Upper lobe of left lung (tissue), 4 donors: ENCODE measurements around the gene VPS39.

Experiments used
- CTCF ChIP-seq, 6 experiments: fragments of 450-650 bp in 4 of 6; fragments of 200-600 bp in 2 of 6; sonication (generic) in 2 of 6; IDR thresholded peaks; one replicate each; pipeline ENCODE4 v1.5.1; 2016 to 2019; ENCODE audit warnings: antibody characterized with exemption in 6 of 6
- EP300 ChIP-seq, 4 donors: sonication (generic); formaldehyde crosslinking; IDR thresholded peaks; one replicate each; pipeline ENCODE4 v1.5.1; 2017; ENCODE audit warnings: antibody characterized with exemption in 4 of 4, control low read depth in 2 of 4
- POLR2A ChIP-seq, 4 donors: fragments of 450-650 bp; IDR thresholded peaks; one replicate each; pipeline ENCODE4 v1.5.1; 2016 to 2017; ENCODE audit warnings: antibody characterized with exemption in 4 of 4, mild to moderate bottlenecking in 2 of 4

- TF ChIP-seq CTCF (IDR thresholded peaks at IDR 0.05), result no peak
- TF ChIP-seq EP300 (IDR thresholded peaks at IDR 0.05), result no peak
- TF ChIP-seq POLR2A (IDR thresholded peaks at IDR 0.05), result peak in 1 of 4 donors; percentile 14
Observed at GRCh38 chr15:42159381-42160015, 48.6 kb downstream of the VPS39 start.
